ENCODE results near the gene PLPPR1. TPM values are rescaled to one million over a fixed set of nuclear protein-coding genes. Genes with fewer than 3 reads are reported as not detected.

The PLPPR1 gene
- total and polyA plus RNA-seq, 2 of the 13 experiments (the other 11 are each of a cell fraction or from before 2014, with no cell fraction given), result 16.0 to 84.7 TPM

GRCh38 chr9:101354765-101355708 is 326.5 kb downstream of the PLPPR1 start:
- H2AFZ ChIP-seq (ENCODE audit: low read length), result peak overlapping the region; percentile 10
- no peaks in the 10 kb centered on the region for H3K27me3 ChIP-seq (ENCODE audit: control insufficient read depth in 1 of 2, insufficient read depth in 2 of 2, low read length in 2 of 2)
- peak overlapping the region; percentile 94 for H3K27ac ChIP-seq (ENCODE audit: extremely low read length, insufficient read depth, low read length)
- H3K9ac ChIP-seq (ENCODE audit: insufficient read depth, low read depth, low read length), result peak overlapping the region; percentile 69
- DNase-seq (ENCODE audit: low spot score), result no peak
- H3K4me1 ChIP-seq (ENCODE audit: insufficient read depth, low read length), result peaks cover 95% of the 10 kb centered on the region
- intact Hi-C loops (cut with micrococcal nuclease; ENCODE audit: unreplicated experiment) (loop anchor here (1.0 to 2.0 kb wide), 6 partner anchors 11 to 43 kb away; partner anchors contain the start of genes MRPL50 and ZNF189), in situ Hi-C loops (cut with HindIII; ENCODE audit: extremely low pct_ligation_motif_present, low pct_unique_long_range_greater_than_20kb) (no loop called here)
- POLR2A ChIA-PET, result interaction anchor here (0.6 to 4.8 kb wide), 24 partner anchors 9 to 426 kb away, joined by 3 to 116 read pairs (median 4); partner anchors contain the start of genes BAAT, MRPL50 and ZNF189
- no peaks in the 10 kb centered on the region for H4K20me1 ChIP-seq (ENCODE audit: insufficient read depth, low read length)
- ATAC-seq, result peak; percentile 75
- peak overlapping the region; percentile 58; the same call in 1 of the 2 replicates for H3K4me2 ChIP-seq (ENCODE audit: low read depth, low read length)
- whole genome bisulfite sequencing (ENCODE audit: low lambda C conversion rate), result 74% methylated on average over 6 of the region's 7 CpGs
- H3K4me3 ChIP-seq (replicated peaks in 1 of 3; ENCODE audit: insufficient read depth in 1 of 3, low read depth in 2 of 3, low read length in 3 of 3), result no peak overlapping the region
- H3K9me3 ChIP-seq (ENCODE audit: low read length), result no peaks in the 10 kb centered on the region
- FAIRE-seq, result no peak
- CTCF ChIA-PET (ENCODE audit: low intra/inter-chr PET ratio, low total read pairs), result no interaction called here
- H3K79me2 ChIP-seq (ENCODE audit: insufficient read depth, low read length), result no peaks in the 10 kb centered on the region
- no peaks in the 10 kb centered on the region for H3K36me3 ChIP-seq (replicated peaks in 1 of 2; ENCODE audit: control insufficient read depth in 1 of 2, insufficient read depth in 2 of 2, low read length in 2 of 2)
- TSS peak; percentile 98 for BruUV-seq (replicated peaks)
- TF ChIP-seq ZNF720 (CRISPR knock-in tag; IDR thresholded peaks at IDR 0.05) (no peak), KMT2A (CRISPR knock-in tag; IDR thresholded peaks at IDR 0.05) (no peak), GATAD2A (CRISPR knock-in tag; IDR thresholded peaks at IDR 0.05) (no peak), TOE1 (CRISPR knock-in tag; IDR thresholded peaks at IDR 0.05) (no peak), ZNF780A (CRISPR knock-in tag; IDR thresholded peaks at IDR 0.05) (no peak), DNMT3B (CRISPR knock-in tag; conservative IDR thresholded peaks at IDR 0.05) (peak; percentile 72; the same call in 1 of the 2 replicates), CSRNP2 (CRISPR knock-in tag; conservative IDR thresholded peaks at IDR 0.05; ENCODE audit: low read depth) (no peak), ZNF646 (CRISPR knock-in tag; IDR thresholded peaks at IDR 0.05) (0 out of 2 replicates have a peak, but pooled peaks have one; percentile 51), ZSCAN25 (CRISPR knock-in tag; IDR thresholded peaks at IDR 0.05) (peak; percentile 50; the same call in 1 of the 2 replicates), DNMT1 (CRISPR knock-in tag; IDR thresholded peaks at IDR 0.05) (no peak), ZNF276 (CRISPR knock-in tag; IDR thresholded peaks at IDR 0.05; ENCODE audit: low read depth) (peak; percentile 77; the same call in 1 of the 2 replicates), ZNF12 (CRISPR knock-in tag; IDR thresholded peaks at IDR 0.05) (no peak), AHR (CRISPR knock-in tag; IDR thresholded peaks at IDR 0.05) (no peak; the same call in 1 of the 2 replicates), JARID2 (CRISPR knock-in tag; IDR thresholded peaks at IDR 0.05; ENCODE audit: insufficient replicate concordance) (no peak)
